OCI-LY3 (cell line): ENCODE measurements around the gene MT1A.

Experiments
- EZH2phosphoT487 ChIP-seq: fragments of 200-600 bp; shearing (Covaris generic); IDR thresholded peaks from 2 replicates; pipeline ENCODE4 v1.6.1; 2018; ENCODE audit warnings: antibody characterized with exemption, mixed run types, low read depth
- TF ChIP-seq, protein P1 (sequence below): fragments of 200-600, 300-600 bp; sonication (generic); IDR thresholded peaks from 2 replicates; pipeline ENCODE4 v1.5.1; 2014; ENCODE audit warnings: antibody characterized with exemption, low read length, low read depth

DNA sequence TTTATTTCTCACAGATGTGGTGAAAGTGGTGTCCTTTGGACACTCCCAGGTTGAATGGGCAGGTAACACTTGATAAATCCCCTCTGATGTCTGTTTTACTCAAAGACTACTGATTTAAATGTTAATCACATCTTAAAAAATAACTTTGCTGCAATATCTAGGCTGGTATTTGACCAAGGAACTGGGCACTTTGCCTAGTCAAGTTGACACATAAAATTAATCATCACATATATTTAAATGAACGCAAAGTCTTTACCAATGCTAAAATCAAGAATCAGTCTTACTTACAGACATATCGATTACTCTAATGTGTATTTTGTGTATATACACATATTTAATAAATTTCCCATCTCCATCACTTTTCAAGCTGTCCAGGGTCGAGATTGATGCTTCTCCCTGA lies 23.1 kb upstream of the MT1A start:
- TF ChIP-seq, protein P1, sequence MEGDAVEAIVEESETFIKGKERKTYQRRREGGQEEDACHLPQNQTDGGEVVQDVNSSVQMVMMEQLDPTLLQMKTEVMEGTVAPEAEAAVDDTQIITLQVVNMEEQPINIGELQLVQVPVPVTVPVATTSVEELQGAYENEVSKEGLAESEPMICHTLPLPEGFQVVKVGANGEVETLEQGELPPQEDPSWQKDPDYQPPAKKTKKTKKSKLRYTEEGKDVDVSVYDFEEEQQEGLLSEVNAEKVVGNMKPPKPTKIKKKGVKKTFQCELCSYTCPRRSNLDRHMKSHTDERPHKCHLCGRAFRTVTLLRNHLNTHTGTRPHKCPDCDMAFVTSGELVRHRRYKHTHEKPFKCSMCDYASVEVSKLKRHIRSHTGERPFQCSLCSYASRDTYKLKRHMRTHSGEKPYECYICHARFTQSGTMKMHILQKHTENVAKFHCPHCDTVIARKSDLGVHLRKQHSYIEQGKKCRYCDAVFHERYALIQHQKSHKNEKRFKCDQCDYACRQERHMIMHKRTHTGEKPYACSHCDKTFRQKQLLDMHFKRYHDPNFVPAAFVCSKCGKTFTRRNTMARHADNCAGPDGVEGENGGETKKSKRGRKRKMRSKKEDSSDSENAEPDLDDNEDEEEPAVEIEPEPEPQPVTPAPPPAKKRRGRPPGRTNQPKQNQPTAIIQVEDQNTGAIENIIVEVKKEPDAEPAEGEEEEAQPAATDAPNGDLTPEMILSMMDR = no peak
- TF ChIP-seq EZH2phosphoT487 = no peak
